Measurements from ENCODE around the gene RXRA. TPM values are rescaled to one million over a fixed set of nuclear protein-coding genes. Genes with fewer than 3 reads are reported as not detected.
A peak's percentile ranks its signal among the peaks of the same experiment; 100 is the strongest.

Gene RXRA
- total RNA-seq, 1 experiment from 2014 or later = 29.9 TPM

DNA sequence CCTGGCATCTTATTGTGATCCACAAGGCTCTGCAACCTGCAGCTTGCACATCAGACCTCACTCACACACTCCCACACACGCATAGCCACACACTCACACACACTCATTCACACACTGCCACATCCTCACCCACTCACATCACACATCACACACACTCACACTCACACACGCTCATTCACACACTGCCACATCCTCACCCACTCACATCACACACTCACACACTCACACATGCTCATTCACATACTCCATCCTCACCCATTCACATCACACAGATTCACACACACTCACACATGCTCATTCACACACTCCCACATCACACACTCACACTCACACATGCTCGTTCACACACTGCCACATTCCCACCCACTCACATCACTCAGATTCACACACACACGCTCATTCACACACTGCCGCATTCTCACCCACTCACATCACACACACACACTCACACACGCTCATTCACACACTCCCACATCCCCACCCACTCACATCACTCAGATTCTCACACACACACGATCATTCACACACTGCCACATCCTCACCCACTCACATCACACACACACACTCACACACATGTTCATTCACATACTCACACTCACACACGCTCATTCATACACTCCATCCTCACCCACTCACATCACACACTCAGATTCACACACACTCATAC lies 47.1 kb upstream of the RXRA start:
- Mint-ChIP-seq H3K27me3 (ENCODE audit: low read depth) (no peaks in the 10 kb centered on the region; the same call in 1 of the 2 replicates), H3K4me3 (no peak overlapping the region), H3K9me3 (no peaks in the 10 kb centered on the region), H3K27ac (no peak overlapping the region), H3K4me1 (peaks cover 0 to 12% of the 10 kb centered on the region in 2 experiments; a peak in 2 of 4 replicates), H3K36me3 (ENCODE audit: insufficient read depth in 1 of 3, low read depth in 3 of 3) (no peaks in the 10 kb centered on the region)
- H3K14ac ChIP-seq (ENCODE audit: insufficient read depth, low read length) = no peak overlapping the region
- H3K79me1 ChIP-seq (ENCODE audit: insufficient read depth, low read depth, low read length, poor library complexity, severe bottlenecking) = no peaks in the 10 kb centered on the region
- H3K23me2 ChIP-seq (ENCODE audit: insufficient read length, low read depth, low read length, poor library complexity, severe bottlenecking) = no peaks in the 10 kb centered on the region
- no peak overlapping the region for H2BK20ac ChIP-seq (ENCODE audit: low read depth, low read length, poor library complexity, severe bottlenecking)
- no peak overlapping the region for H2AK5ac ChIP-seq (ENCODE audit: insufficient read length, low read length)
- no peak overlapping the region for H2BK5ac ChIP-seq (ENCODE audit: insufficient read length, low read length)
- H2BK12ac ChIP-seq (ENCODE audit: insufficient read length, low read depth, low read length) = no peak overlapping the region
- no peak overlapping the region for H3K4me2 ChIP-seq (ENCODE audit: insufficient read depth, insufficient read length, low read length)
- peak overlapping the region; percentile 52 for H4K8ac ChIP-seq (replicated peaks; ENCODE audit: insufficient read length, low read depth, low read length)
- H3K4ac ChIP-seq (ENCODE audit: low read depth, low read length) = no peak overlapping the region
- H3K56ac ChIP-seq (ENCODE audit: insufficient read length, low read depth, low read length) = no peak overlapping the region
- H4K5ac ChIP-seq (ENCODE audit: insufficient read length, low read depth, low read length) = peak overlapping the region; percentile 73
- 92% methylated on average over 6 of the region's 8 CpGs for WGBS (ENCODE audit: extremely low coverage, insufficient read length, low lambda C conversion rate)
- H3K27me3 ChIP-seq (ENCODE audit: insufficient read depth, low read length) = no peaks in the 10 kb centered on the region
- H3T11ph ChIP-seq (ENCODE audit: low read length) = no peak overlapping the region
- H3K9ac ChIP-seq (ENCODE audit: extremely low read depth, insufficient read length, low read length) = no peak overlapping the region
- H2AFZ ChIP-seq (ENCODE audit: low read length) = no peak overlapping the region
- H3K27ac ChIP-seq (ENCODE audit: insufficient read length, low read depth, low read length) = no peak overlapping the region
- H4K91ac ChIP-seq (ENCODE audit: insufficient read length, low read depth, low read length) = no peak overlapping the region
- H3K23ac ChIP-seq (ENCODE audit: insufficient read length, low read depth, low read length) = no peak overlapping the region
- H3K18ac ChIP-seq (ENCODE audit: insufficient read length, low read depth, low read length) = no peak overlapping the region
- peaks cover 4% of the 10 kb centered on the region for H4K20me1 ChIP-seq (ENCODE audit: control insufficient read depth, insufficient read depth, insufficient read length)
- no peaks in the 10 kb centered on the region for H3K4me1 ChIP-seq (ENCODE audit: insufficient read depth, low read length)
- no peak overlapping the region for H2BK15ac ChIP-seq (ENCODE audit: low read depth, low read length)
- no peaks in the 10 kb centered on the region for H3K79me2 ChIP-seq (ENCODE audit: insufficient read depth, low read length)
- H3K9me3 ChIP-seq (ENCODE audit: control insufficient read depth, low read depth, low read length) = no peaks in the 10 kb centered on the region
- no peak for DNase-seq
- no peak for TF ChIP-seq CTCF (conservative IDR thresholded peaks at IDR 0.05)
- H2BK120ac ChIP-seq (ENCODE audit: low read depth, low read length, poor library complexity, severe bottlenecking) = no peak overlapping the region
